ENCODE data around the gene LIPC.

LIPC gene

DNA sequence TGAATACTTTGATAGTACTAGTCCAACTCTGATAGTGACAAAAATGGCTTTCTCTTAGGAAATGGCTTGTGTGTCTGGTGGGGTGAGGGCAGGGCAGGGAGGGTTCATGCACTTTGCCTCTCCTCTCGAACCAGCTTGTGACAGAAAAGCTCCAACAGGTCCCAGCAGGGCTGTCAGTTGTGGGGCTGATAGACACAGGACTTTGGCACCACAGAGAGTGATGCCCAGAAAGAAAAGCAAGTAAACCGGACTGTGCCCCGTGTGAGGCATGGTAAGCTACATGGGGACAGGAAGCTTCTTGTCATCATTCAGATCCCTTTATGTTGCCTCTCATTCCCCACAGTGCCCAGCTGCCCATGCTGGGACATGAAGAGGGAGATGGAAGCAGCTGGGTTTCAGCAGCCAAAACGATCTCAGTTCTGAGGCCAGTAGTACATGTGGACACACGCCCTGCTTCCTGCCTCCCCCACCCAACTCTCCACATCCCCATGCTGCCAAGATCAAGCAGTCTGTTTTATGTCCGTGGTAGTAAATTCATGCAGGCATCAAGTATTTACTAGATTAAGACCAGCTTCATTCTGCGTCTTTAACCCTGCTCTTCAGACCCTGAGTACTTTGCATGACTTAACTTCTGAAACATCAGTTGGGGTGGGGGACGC, 29.7 kb upstream of the LIPC start:
- TF ChIP-seq, protein P1, sequence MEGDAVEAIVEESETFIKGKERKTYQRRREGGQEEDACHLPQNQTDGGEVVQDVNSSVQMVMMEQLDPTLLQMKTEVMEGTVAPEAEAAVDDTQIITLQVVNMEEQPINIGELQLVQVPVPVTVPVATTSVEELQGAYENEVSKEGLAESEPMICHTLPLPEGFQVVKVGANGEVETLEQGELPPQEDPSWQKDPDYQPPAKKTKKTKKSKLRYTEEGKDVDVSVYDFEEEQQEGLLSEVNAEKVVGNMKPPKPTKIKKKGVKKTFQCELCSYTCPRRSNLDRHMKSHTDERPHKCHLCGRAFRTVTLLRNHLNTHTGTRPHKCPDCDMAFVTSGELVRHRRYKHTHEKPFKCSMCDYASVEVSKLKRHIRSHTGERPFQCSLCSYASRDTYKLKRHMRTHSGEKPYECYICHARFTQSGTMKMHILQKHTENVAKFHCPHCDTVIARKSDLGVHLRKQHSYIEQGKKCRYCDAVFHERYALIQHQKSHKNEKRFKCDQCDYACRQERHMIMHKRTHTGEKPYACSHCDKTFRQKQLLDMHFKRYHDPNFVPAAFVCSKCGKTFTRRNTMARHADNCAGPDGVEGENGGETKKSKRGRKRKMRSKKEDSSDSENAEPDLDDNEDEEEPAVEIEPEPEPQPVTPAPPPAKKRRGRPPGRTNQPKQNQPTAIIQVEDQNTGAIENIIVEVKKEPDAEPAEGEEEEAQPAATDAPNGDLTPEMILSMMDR (IDR thresholded peaks at IDR 0.05; ENCODE audit: insufficient read depth, low read length, missing control alignments), result no peak
- no peak for DNase-seq (ENCODE audit: low read depth, low spot score)
- POLR2A ChIA-PET, result no interaction called here
- H3K4me3 ChIP-seq (ENCODE audit: low read depth, low read length), result no peak overlapping the region
- CTCF ChIA-PET, result interaction anchor here (0.7 kb wide), 1 partner anchor 8 kb away, joined by 3 read pairs; no protein-coding TSS in a partner anchor

DNA sequence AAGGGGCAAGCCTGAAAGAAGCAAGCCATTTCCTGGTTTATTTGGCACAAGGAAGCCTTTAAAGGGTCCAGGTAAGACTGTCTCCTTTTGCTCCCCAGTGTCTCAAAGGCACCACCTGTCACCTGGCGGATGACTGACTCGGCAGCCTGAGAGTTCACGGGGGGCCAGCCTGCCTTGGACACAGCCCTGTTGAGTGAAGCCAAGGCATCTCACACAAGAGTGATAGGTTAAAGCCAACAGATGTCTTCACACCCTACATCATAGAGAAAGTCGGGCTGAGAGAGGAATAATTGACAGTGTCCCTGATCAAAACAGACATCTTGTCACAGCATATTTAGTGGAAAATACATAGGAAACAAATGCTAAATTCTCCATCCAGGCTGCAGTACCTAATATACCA, 28.2 kb upstream of the LIPC start:
- H3K4me3 ChIP-seq (ENCODE audit: low read depth, low read length), result no peak overlapping the region
- no peak for DNase-seq (ENCODE audit: low read depth, low spot score)
- ChIA-PET CTCF (no interaction called here), POLR2A (no interaction called here)
- TF ChIP-seq, protein P1 (IDR thresholded peaks at IDR 0.05; ENCODE audit: insufficient read depth, low read length, missing control alignments), result no peak

DNA sequence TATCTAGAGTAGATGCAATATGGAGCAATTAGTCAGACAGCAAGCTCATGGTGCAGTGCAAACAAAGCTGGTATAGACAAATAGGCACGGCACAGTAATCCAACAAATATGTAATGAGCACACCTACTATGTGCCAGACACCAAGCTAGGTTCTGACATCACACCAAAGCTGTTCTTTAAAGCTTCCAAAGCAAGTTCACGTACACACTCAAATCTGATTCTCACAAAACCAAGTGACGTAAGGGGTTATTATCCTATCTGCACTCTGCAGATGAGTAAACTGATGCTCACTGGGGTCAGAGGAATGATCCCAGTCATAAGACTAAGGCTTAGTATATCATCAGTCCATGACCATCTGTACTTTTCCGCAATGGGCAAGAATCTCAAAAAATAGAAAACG, 27.8 kb upstream of the LIPC start:
- H3K4me3 ChIP-seq (ENCODE audit: low read depth, low read length), result no peak overlapping the region
- CTCF ChIA-PET, result interaction anchor here (1.0 kb wide), 1 partner anchor 8 kb away, joined by 3 read pairs; no protein-coding TSS in a partner anchor
- POLR2A ChIA-PET, result no interaction called here

DNA sequence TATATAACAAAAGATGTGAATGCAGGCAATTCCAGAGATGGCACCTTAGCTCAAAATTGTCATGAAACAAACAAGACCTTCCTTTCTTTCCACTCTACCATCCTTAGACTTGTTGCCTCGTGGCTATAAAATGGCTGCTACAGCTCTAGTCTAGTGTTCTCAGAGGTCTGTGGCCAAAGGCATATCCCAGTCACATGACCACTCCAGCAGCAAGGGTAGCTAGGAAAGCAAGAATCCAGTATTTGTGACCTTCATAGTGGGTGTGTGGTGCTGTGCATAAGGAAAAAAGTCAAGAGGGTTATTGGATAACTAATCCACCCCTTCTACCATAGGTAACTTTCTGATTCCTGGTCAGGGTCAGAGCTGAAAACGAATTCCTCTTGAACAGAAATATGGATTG, 27.1 kb upstream of the LIPC start:
- DNase-seq (ENCODE audit: low read depth, low spot score), result no peak
- no peak overlapping the region for H3K4me3 ChIP-seq (ENCODE audit: low read depth, low read length)
- TF ChIP-seq, protein P1 (IDR thresholded peaks at IDR 0.05; ENCODE audit: insufficient read depth, low read length, missing control alignments), result no peak
- ChIA-PET CTCF (interaction anchor here (0.6 to 1.0 kb wide), 2 partner anchors 9 to 118 kb away, joined by 3 read pairs; no protein-coding TSS in a partner anchor), POLR2A (no interaction called here)

More for the DNA sequence above, 27.8 kb upstream of the LIPC start:
- DNase-seq (ENCODE audit: low read depth, low spot score), result no peak
- TF ChIP-seq, protein P1 (IDR thresholded peaks at IDR 0.05; ENCODE audit: insufficient read depth, low read length, missing control alignments), result no peak

DNA sequence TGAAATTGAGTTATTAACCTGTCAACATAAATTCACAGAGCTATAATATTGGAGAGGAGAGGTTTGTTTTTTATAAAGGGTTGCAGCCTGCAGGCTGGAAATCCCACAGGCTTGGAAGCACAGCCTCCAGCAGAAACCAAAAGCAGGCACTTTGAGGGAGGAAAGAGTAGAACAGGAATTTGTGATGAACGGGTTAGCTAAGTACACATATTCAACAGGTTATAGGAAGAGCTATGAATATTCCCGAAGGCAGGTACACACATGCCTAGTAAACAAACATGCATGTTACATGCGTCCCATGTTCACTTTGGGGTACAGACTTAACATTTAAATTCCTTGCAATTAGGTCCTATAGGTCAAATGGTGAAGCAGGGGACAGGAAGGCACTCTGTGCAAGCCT, 25.9 kb upstream of the LIPC start:
- TF ChIP-seq, protein P1 (IDR thresholded peaks at IDR 0.05; ENCODE audit: insufficient read depth, low read length, missing control alignments), result no peak
- no peak overlapping the region for H3K4me3 ChIP-seq (ENCODE audit: low read depth, low read length)
- CTCF ChIA-PET, result interaction anchor here (1.8 kb wide), 1 partner anchor 16 kb away, joined by 4 read pairs; no protein-coding TSS in a partner anchor
- POLR2A ChIA-PET, result no interaction called here
- no peak for DNase-seq (ENCODE audit: low read depth, low spot score)

DNA sequence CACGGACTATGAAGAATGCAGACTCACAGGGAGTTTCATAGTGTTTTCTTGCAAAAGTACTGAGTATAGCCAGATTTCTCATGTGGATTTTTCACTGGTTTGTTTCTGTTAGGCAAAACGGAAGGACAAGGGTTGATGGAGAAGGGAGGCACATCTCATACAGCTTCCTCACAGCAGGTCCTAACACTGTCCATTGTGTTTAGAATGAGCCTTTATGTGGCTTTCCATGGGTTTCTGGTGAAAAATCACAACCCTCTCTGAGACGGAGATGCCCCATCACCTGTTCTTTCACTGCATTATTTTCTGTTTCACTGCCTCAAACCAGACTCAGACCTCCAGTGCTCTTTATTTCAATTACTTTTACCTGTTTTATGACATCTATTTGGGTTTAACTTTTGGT, 25.0 kb upstream of the LIPC start:
- TF ChIP-seq, protein P1 (IDR thresholded peaks at IDR 0.05; ENCODE audit: insufficient read depth, low read length, missing control alignments), result no peak
- no peak overlapping the region for H3K4me3 ChIP-seq (ENCODE audit: low read depth, low read length)
- no peak for DNase-seq (ENCODE audit: low read depth, low spot score)
- ChIA-PET CTCF (interaction anchor here (1.8 kb wide), 1 partner anchor 17 kb away, joined by 4 read pairs; no protein-coding TSS in a partner anchor), POLR2A (no interaction called here)

All from AG04449 (cell line).